Mammary microvascular endothelial cell (primary cell): ENCODE data around the gene NINL. TPM values are rescaled to one million over a fixed set of nuclear protein-coding genes. Genes with fewer than 3 reads are reported as not detected.

Experiments used
- total RNA-seq: library from RNA; depleted of rRNA; stranded (reverse); fragments of >200 nt; gene quantifications from 2 replicates; pipeline ENCODE4 v1.2.3, GENCODE V29; 2015

The NINL gene
- 5.1 and 7.9 TPM in 2 replicates for total RNA-seq

GRCh38 chr20:25584905-25585704 is at the start of gene NINL:
Gene NINL (minus strand): TSS chr20:25585531. CDS start chr20:25526587, 58,944 bp downstream.

GRCh38 chr20:25623736-25624499 is 38.6 kb upstream of the NINL start, which contains the start of gene NANP:
Gene NANP (minus strand): TSS chr20:25624014. CDS start chr20:25623948, 66 bp downstream.

GRCh38 chr20:25407311-25408169 is 177.8 kb downstream of the NINL start, which contains the start of gene GINS1:
Gene GINS1 (plus strand): TSS chr20:25407673. CDS start chr20:25407821, 148 bp downstream.

Other genes starting within 250 kb of the NINL start
- 37.2 and 42.6 TPM in 2 replicates for gene ABHD12, start 194.7 kb downstream of the NINL start, total RNA-seq
- gene GINS1, start 177.9 kb downstream of the NINL start, total RNA-seq: 21.6 and 23.1 TPM in 2 replicates
- gene NANP, start 38.5 kb upstream of the NINL start, total RNA-seq: 7.2 and 8.1 TPM in 2 replicates
- 7.1 and 7.5 TPM in 2 replicates for gene ZNF337, start 111.3 kb upstream of the NINL start, total RNA-seq